Activated T-cell treated with anti-CD3 and anti-CD28 coated beads for 1 hour (primary cell): Measurements from ENCODE around the gene SEPTIN2.
"Not testable (repeated sequence)": the region's sequence is repeated elsewhere in the genome, so short reads cannot be mapped to it uniquely, and the experiment has no call there.

Experiments used
- DNase-seq: peaks from one replicate; pipeline ENCODE4 v3.0.0-alpha.2; 2020; ENCODE audit warnings: low read depth

The SEPTIN2 gene

DNA sequence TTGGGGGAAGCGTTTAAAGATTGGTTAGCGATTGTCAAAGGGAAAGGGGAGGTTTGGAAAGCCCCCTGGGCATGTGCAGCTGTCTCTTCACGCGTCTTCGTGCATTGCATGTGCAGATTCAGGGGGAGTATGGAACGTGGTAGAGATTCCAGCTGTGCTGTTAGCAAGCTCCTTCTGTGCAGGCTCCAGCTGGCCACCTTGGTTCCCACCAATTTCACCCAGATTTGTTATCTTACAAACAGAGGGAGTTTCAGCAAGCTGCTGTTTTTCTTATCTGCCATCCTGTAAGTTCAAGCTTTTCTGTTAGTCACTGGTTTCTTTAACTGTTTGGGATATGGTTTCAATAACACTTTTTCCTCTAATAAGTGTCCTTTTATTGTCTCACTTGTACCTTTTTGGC lies 70.8 kb downstream of the SEPTIN2 start:
- DNase-seq, result no peak

DNA sequence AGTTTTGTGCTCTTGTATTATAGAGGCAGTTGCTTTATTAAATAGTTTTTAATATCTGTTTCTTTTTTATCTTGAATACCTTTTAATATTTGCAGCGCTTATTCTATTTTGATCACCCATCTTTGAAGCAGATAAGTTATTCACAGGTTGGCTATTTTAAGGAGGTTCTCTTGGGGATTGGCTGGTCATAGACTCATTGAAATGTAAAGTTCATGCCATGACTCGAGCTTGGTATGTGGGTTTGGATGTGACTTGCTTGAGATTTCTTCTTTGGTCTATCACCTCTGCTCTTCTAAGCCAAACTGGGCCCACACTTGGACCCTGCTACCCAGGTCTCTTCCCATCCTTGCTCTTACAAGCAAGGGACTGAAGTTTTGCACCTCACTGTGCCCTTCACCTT lies 74.0 kb downstream of the SEPTIN2 start:
- no peak for DNase-seq

DNA sequence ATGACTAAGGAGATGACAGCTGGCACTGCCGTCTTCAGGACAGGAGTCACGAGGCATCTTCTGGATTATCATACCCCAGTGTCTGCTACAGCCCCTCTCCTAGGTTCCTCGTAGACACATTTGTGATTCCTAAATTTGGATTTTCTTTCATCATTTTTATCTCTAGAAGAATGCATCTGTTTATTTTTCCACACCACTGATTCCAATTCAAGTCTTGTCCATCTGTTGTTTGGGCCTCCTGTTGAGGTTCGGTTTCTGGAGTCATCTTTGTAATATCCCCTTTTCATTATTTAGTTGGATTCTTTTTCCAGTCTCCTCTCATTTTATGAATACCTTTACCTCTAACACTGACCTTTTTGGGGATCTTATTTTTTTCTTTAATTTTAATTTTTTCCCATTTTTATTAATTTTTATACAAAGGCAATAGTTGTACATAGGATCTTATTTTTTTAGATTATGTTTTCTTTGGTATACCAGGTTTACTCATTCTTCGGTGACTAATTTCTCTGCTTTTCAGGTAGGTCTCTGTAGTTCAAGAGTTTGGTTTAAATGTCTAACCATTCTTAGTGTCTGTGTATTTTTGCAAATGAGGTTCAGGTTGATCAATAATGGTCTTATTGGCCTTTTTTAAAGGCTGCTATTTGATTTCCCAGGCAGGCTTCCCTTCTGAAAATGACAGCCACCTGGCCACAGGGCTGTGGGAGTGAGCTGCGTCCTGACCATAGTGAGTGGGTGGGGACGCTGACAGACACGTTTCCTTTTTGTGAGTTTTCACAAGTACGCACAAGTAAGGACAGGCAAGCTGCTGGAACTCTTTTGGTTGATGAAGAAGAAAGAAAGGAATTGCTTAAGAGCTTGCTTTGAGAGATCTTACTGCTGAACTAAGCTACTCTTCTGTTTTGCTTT lies 74.8 kb downstream of the SEPTIN2 start:
- DNase-seq, result no peak

DNA sequence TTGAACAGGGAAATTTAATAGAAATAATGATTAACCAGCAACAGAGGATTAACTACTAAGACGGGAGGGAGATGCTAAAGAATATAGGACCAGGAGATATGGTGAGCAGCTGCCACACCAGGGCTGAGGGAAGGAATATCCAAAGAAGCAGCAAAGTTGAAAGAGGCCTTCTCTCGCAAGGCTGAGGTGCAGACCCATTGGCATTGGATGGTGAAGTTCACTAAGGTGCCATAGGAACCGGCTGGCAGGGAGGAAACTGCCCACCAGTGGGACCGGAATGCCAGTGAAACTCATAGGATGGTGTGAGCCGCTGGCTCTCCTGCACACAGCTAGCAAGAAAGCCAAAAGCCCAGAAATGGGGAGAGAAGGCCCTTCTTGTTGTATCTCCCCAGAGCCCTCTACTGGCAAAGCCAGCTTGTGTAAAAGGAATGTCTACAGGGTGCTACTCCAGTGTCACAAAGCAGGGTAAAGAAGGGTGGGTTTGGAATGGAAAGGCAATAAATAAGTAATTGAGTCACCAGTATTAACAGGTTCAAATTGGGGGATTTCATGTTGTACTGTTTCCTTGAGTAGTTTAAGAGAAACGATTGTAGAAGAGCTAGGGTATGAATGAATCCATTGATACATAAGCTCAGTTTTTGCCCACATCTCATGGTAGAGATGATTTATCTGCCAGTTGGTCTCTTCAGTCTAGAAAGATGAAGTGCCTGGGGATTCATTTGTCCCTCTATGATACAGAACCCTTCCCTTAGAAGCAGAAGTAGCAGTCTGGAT lies 76.4 kb downstream of the SEPTIN2 start:
- DNase-seq, result no peak

DNA sequence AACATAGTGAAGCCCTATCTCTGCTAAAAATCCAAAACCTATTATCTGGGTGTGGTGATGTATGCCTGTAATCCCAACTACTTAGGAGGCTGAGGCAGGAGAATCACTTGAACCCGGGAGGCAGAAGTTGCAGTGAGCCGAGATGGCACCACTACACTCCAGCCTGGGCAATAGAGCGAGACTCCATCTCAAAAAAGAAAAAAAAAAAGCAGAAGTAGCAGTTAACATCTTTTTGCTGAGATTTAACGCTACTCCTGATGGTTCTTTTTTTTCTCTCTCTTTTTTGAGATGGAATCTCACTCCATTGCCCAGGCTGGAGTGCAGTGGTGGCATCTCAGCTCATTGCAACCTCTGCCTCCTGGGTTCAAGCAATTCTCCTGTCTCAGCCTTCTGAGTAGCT lies 77.0 kb downstream of the SEPTIN2 start:
- not testable (repeated sequence) for DNase-seq

DNA sequence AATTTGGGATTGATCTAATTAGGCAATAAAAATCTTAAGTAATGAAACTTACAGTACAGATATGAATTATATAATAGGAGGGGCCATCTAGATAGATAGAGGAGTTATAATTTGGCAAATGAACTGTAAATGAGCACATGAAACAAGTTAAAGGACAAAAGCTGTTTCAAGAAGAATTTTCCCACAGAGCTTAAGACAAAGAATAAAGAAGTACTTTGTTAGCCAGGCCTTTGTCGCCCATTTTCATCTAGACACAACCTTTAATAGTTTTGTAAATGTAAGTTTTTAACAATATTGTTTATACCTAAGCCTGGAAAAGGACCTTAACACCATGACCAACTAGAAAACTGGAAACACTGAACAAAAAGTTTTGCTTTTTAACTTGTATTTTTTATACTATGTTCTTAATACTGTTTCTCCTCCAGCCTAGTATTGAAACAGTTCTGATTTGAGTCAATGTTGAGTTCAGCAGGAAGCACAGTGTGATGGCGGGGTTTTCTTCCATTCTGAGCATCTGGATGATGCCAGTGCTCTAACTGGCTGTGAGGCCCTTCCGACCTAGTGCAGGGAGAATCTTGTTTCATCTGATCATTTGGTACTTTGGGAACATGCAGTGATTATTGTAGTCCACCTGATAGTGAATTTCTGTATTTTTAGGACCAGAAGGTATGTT lies 77.9 kb downstream of the SEPTIN2 start:
- no peak for DNase-seq

DNA sequence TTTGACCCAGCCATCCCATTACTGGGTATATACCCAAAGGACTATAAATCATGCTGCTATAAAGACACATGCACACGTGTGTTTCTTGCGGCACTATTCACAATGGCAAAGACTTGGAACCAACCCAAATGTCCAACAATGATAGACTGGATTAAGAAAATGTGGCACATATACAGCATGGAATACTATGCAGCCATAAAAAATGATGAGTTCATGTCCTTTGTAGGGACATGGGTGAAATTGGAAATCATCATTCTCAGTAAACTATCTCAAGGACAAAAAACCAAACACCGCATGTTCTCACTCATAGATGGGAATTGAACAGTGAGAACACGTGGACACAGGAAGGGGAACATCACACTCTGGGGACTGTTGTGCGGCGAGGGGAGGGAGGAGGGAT lies 81.1 kb downstream of the SEPTIN2 start:
- not testable (repeated sequence) for DNase-seq

DNA sequence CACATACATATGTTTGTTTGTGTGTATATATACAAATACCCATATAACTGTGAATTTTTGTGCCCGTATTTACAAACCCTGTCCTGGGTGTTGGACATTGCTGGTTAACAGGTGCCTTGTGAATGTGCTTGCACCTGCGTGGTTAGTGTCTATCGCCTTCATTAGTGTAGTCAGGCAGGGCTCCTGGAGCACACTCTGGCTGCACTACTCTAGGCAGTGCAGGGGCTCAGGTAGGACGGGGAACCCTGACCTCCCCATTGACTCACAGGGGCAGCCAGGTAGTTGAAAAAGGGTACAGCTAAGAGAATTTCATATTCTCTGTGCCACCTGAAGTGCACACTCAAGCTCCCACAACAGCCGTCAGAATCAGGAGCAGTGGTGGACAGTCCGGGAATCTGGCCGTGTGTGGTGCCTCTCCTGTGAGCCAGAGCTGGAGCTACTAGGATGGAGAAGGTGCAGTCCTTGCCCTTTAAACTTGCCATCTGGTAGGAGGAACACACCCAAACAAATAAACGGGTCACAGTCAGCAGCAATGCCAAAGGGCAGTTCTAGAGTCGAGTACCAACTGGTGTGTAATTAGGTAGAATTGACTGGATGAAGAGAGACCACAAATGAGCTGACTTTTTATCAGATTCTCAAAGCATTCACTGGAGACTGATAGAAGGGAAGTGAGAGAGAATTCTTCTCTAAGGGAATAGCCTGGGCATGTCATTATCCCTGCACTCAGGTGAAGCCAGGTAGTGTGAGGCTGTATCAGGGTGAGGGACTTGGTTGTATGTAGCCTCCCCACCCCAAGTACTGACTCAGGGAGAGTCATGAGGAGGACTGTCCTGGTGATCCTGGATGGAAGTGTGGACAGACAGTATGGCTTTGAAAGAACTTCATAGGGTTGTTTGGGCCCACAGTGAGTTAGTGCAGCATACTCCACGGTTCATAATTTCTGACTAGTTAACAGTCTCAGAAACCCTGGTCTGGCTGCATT lies 84.5 kb downstream of the SEPTIN2 start:
- DNase-seq, result no peak
